Cardiac atrium fibroblast (primary cell): ENCODE data around the gene CD226. TPM values are rescaled to one million over a fixed set of nuclear protein-coding genes. Genes with fewer than 3 reads are reported as not detected.

Source experiments
- total RNA-seq: library from RNA; depleted of rRNA; stranded (reverse); fragments of >200 nt; gene quantifications from 2 replicates; pipeline ENCODE4 v1.2.3, GENCODE V29; 2015

CD226 gene
- not detected in 2 replicates for total RNA-seq

DNA sequence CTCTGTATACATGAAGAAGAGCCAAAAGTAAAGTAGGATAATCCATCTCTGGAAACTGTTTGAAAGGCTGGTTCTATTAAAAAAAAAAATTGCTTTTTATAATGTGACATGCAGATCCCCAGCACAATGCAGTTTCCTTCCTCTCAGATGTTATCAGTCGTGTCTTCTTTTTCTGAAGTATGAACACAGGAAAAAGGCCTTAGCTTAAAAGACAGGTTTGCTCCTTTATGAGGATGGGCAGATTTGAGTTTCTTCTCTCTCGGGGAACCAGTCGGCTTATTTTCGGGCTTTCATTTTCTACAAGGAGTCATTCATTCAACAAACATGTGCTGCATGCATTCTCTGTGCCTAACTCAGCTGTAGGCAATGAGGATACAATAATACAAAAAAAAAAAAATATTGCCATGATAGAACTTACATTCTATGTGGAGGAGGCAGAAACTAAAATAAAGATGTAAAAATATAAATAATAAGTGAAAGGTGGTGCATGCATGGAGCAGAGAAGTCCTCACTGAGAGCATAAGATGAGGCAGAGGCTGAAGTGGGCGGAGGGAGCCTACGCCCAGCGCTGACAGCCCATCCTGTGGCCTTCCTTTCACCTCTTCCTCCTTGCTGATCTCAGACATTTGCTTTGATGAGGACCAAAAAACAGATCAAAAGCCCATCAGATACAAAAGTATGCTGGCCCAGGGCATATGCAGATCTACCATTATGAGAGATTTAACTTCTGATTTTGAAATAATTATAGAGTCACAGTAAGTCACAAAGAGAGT, at the start of gene CD226:
TSS of gene CD226 (minus strand) at position 513 of the 773 bp plus-strand sequence. CDS start at position 46, 467 bp downstream.

